A549 (cell line): ENCODE results near the gene ANKS4B. TPM values are rescaled to one million over a fixed set of nuclear protein-coding genes. Genes with fewer than 3 reads are reported as not detected.

Experiments
- ATAC-seq, 2 experiments: fragments of 200-7000 bp in 1 of 2; fragments of >200 bp in 1 of 2; cut with Nextera tagmentation in 1 of 2; cut with Tn5 transposase in 1 of 2; 3 replicates each; pipeline versions ENCODE4 v1.8.0 to v1.9.1; 2018 to 2020; ENCODE audit warnings: mild to moderate bottlenecking in 1 of 2, moderate library complexity in 1 of 2
- CTCF ChIA-PET: fragments of 300-600 bp; sonication (Branson Sonifier 250); formaldehyde crosslinking; extraction: SDS; loops from one replicate; lab custom pipeline; 2021; ENCODE audit warnings: antibody characterized with exemption, inconsistent platforms; lab: Yijun Ruan, JAX
- POLR2A ChIA-PET: fragments of 350-600 bp; formaldehyde crosslinking; extraction: SDS; loops from one replicate; lab custom pipeline; 2021; ENCODE audit warnings: antibody characterized with exemption, inconsistent platforms; lab: Yijun Ruan, JAX
- DNase-seq, 2 experiments: peaks; one replicate each; pipeline versions ENCODE4 v3.0.0 to v3.0.0-alpha.2; 2011 to 2016; ENCODE audit warnings: low read depth in 1 of 2, low spot score in 1 of 2
- FAIRE-seq: peaks from 2 replicates; lab custom pipeline; 2011; peaks lifted over from hg19 to GRCh38; lab: Jason Lieb, UNC
- H3K27ac ChIP-seq, 2 experiments: fragments of >200 bp; sonication (Bioruptor Twin); formaldehyde crosslinking; 3 replicates each; pipeline ENCODE4 v1.5.1; 2016 to 2017
- H3K4me1 ChIP-seq: fragments of >200 bp; sonication (Bioruptor Twin); formaldehyde crosslinking; 3 replicates; pipeline ENCODE4 v1.6.1; 2016
- H3K4me2 ChIP-seq: fragments of >200 bp; sonication (Bioruptor Twin); formaldehyde crosslinking; 3 replicates; pipeline ENCODE4 v1.6.1; 2016
- H3K4me3 ChIP-seq: fragments of >200 bp; sonication (Bioruptor Twin); formaldehyde crosslinking; 3 replicates; pipeline ENCODE4 v1.5.1; 2016
- H3K9me3 ChIP-seq: fragments of >200 bp; sonication (Bioruptor Twin); formaldehyde crosslinking; 3 replicates; pipeline ENCODE4 v1.6.1; 2016
- BHLHE40 ChIP-seq: IDR thresholded peaks from 2 replicates; pipeline ENCODE4 v1.6.1; 2012; ENCODE audit warnings: low read depth, low read length, inconsistent platforms
- CBX8 ChIP-seq: fragments of 200-600 bp; sonication (generic); IDR thresholded peaks from 2 replicates; pipeline ENCODE4 v1.6.1; 2016
- CHD4 ChIP-seq: fragments of 200-600 bp; sonication (generic); IDR thresholded peaks from 2 replicates; pipeline ENCODE4 v1.6.1; 2016; ENCODE audit warnings: antibody characterized with exemption, mild to moderate bottlenecking, borderline replicate concordance
- EP300 ChIP-seq, 2 experiments: fragments of >200 bp; sonication (Bioruptor Twin); formaldehyde crosslinking; IDR thresholded peaks; 2 replicates in 1 of 2; 3 replicates in 1 of 2; pipeline ENCODE4 v1.6.1; 2016 to 2017
- FOSL2 ChIP-seq, 2 experiments: fragments of 450-650 bp in 1 of 2; fragments of >200 bp in 1 of 2; sonication (Bioruptor Twin) in 1 of 2; formaldehyde crosslinking; IDR thresholded peaks; 2 replicates each; pipeline versions ENCODE4 v1.5.0 to v1.6.1; 2016 to 2020; ENCODE audit warnings: mild to moderate bottlenecking in 1 of 2, moderate library complexity in 1 of 2
- FOXS1 ChIP-seq: fragments of 250-450 bp; sonication (Bioruptor Pico); IDR thresholded peaks from 2 replicates; pipeline ENCODE4 v1.5.0; 2020; ENCODE audit warnings: mild to moderate bottlenecking, moderate library complexity
- HEYL ChIP-seq: fragments of 250-450 bp; sonication (Bioruptor Pico); IDR thresholded peaks from 2 replicates; pipeline ENCODE4 v1.8.0; 2021; ENCODE audit warnings: mild to moderate bottlenecking, moderate library complexity
- HOXB13 ChIP-seq: fragments of 250-450 bp; sonication (Bioruptor Pico); IDR thresholded peaks from 2 replicates; pipeline ENCODE4 v1.5.0; 2020; ENCODE audit warnings: low read depth, mild to moderate bottlenecking, moderate library complexity
- KDM1A ChIP-seq: fragments of 200-600 bp; sonication (generic); IDR thresholded peaks from 2 replicates; pipeline ENCODE4 v1.6.1; 2016; ENCODE audit warnings: low read depth, mild to moderate bottlenecking
- KDM5A ChIP-seq: fragments of 200-600 bp; sonication (generic); IDR thresholded peaks from 2 replicates; pipeline ENCODE4 v1.6.1; 2016; ENCODE audit warnings: antibody characterized with exemption, mild to moderate bottlenecking
- MAFK ChIP-seq: fragments of 450-650 bp; IDR thresholded peaks from 2 replicates; pipeline ENCODE4 v1.6.1; 2014; ENCODE audit not compliant: partially characterized antibody
- MAZ ChIP-seq: fragments of 150-350 bp; IDR thresholded peaks from 2 replicates; pipeline ENCODE4 v1.6.1; 2014; ENCODE audit warnings: antibody characterized with exemption, low read depth, low read length, borderline replicate concordance
- NPAS2 ChIP-seq: fragments of 250-450 bp; sonication (Bioruptor Pico); IDR thresholded peaks from 2 replicates; pipeline ENCODE4 v1.8.0; 2022; ENCODE audit warnings: mild to moderate bottlenecking, moderate library complexity, borderline replicate concordance
- POLR2A ChIP-seq: IDR thresholded peaks from 2 replicates; pipeline ENCODE4 v1.6.1; 2012; ENCODE audit warnings: mild to moderate bottlenecking, low read length
- POLR2AphosphoS2 ChIP-seq: conservative IDR thresholded peaks from 2 replicates; pipeline ENCODE4 v1.6.1; 2012; ENCODE audit warnings: low read length, improper control_type of control experiment, inconsistent platforms
- RARB ChIP-seq: fragments of 250-450 bp; sonication (Bioruptor Pico); IDR thresholded peaks from 2 replicates; pipeline ENCODE4 v1.8.0; 2021; ENCODE audit warnings: mild to moderate bottlenecking, moderate library complexity
- RCOR1 ChIP-seq: fragments of 150-350 bp; IDR thresholded peaks from 2 replicates; pipeline ENCODE4 v1.6.1; 2014; ENCODE audit warnings: antibody characterized with exemption, low read length, low read depth
- RNF2 ChIP-seq: fragments of 200-600 bp; sonication (generic); IDR thresholded peaks from 2 replicates; pipeline ENCODE4 v1.6.1; 2016; ENCODE audit warnings: low read depth, mild to moderate bottlenecking, antibody characterized with exemption, moderate library complexity, borderline replicate concordance
- TP53 ChIP-seq: fragments of 250-450 bp; sonication (Bioruptor Pico); IDR thresholded peaks from 2 replicates; pipeline ENCODE4 v1.5.0; 2021; ENCODE audit warnings: mild to moderate bottlenecking, moderate library complexity
- ZC3H11A ChIP-seq: fragments of 450-650 bp; IDR thresholded peaks from 2 replicates; pipeline ENCODE4 v1.6.1; 2014; ENCODE audit warnings: antibody characterized with exemption, mild to moderate bottlenecking
- ZFP36 ChIP-seq: fragments of 450-650 bp; IDR thresholded peaks from 2 replicates; pipeline ENCODE4 v1.6.1; 2014; ENCODE audit warnings: borderline replicate concordance; ENCODE audit not compliant: partially characterized antibody
- WGBS: methylation state at CpG from one replicate; pipeline ENCODE4 v1.1.6; 2017; ENCODE audit errors: missing lambda C conversion rate; 5-methylcytosine and 5-hydroxymethylcytosine counted together
- polyA plus RNA-seq, 4 experiments: library from polyadenylated mRNA; depleted of rRNA in 3 of 4; stranded (reverse); fragments of >200 nt; fragmentation: RNase III in 1 of 4; extraction: RNeasy Plus Mini Kit Qiagen cat#74134 plus additional on column Dnase treatment in 1 of 4; gene quantifications; 2 replicates in 3 of 4; 3 replicates in 1 of 4; pipeline ENCODE4 v1.2.3, GENCODE V29; 2011 to 2017
- TF ChIP-seq, protein P1 (sequence below): fragments of 150-350 bp; IDR thresholded peaks from 2 replicates; pipeline ENCODE4 v1.6.1; 2014; ENCODE audit warnings: low read depth, mild to moderate bottlenecking, low read length
- TF ChIP-seq, protein P2 (sequence below): IDR thresholded peaks from 2 replicates; pipeline ENCODE4 v1.6.1; 2012
- TF ChIP-seq, protein P3 (sequence below): fragments of >200 bp; sonication (Bioruptor Twin); formaldehyde crosslinking; IDR thresholded peaks from 2 replicates; pipeline ENCODE4 v1.6.1; 2016
- TF ChIP-seq, protein P4 (sequence below): fragments of 450-650 bp; IDR thresholded peaks from 2 replicates; pipeline ENCODE4 v1.6.1; 2014; ENCODE audit warnings: antibody characterized with exemption
- TF ChIP-seq, protein P5 (sequence below): fragments of >200 bp; sonication (Bioruptor Twin); formaldehyde crosslinking; IDR thresholded peaks from 3 replicates; pipeline ENCODE4 v1.5.1; 2016

Gene ANKS4B
- polyA plus RNA-seq, 2 of the 4 experiments (the other 2 are of a cell fraction), result 0.27 to 1.8 TPM

DNA sequence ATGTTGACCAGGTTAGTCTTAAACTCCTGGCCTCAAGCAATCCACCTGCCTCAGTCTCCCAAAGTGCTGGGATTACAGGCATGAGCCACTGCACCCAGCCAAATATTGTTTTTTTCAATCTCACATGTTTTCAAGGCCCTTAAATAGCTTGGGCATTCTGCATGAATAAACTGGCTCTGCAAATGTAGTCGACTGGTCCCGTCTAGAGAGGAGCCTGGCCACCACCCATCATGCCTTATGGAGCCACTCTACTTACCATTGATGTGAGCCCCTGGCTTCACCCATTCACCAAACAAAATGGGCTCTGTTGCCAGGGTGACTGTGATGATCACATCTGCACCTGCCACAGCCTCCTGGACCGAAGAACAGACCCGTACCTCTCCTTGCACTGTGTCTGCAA, 33.8 kb downstream of the ANKS4B start:
- POLR2A ChIA-PET, result no interaction called here

DNA sequence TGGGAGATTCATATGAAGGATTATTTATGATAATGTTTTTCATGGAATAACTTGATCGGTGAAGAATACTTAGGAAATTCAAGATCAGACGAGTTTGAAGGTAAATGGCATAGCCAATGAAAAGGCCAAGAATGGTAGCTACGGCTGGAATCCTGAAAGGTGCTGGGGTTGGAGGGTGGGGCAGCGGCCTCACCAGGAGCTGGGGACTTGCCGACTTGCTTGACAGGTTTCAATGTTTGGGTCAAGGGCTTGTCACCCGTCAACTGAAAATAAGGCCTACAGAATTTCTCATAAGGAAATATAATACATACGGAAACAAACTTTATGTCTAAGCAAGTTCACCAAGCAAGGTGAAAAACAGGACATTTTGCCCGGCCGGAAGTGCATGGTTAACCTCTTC, 34.7 kb downstream of the ANKS4B start:
- DNase-seq, result no peak
- ATAC-seq, result no peak
- Histone ChIP-seq H3K9me3 (no peaks in the 10 kb centered on the region), H3K4me2 (no peak overlapping the region), H3K27ac (no peak overlapping the region), H3K4me1 (peaks cover 11% of the 10 kb centered on the region), H3K4me3 (no peak overlapping the region)
- ChIA-PET POLR2A (interaction anchor here (1.1 kb wide), 1 partner anchor 32 kb away, joined by 3 read pairs; no protein-coding TSS in a partner anchor), CTCF (interaction anchor here (1.5 to 3.0 kb wide), 2 partner anchors 10 to 111 kb away, joined by 5 to 12 read pairs; partner anchors contain the start of gene CRYM)
- no peak for FAIRE-seq
- TF ChIP-seq EP300 (IDR thresholded peaks at IDR 0.05), result no peak
- no peak for TF ChIP-seq NPAS2 (CRISPR knock-in tag)
- TF ChIP-seq POLR2A, result no peak
- no peak for TF ChIP-seq CBX8
- no peak for TF ChIP-seq KDM5A
- TF ChIP-seq RCOR1, result no peak
- TF ChIP-seq, protein P1, sequence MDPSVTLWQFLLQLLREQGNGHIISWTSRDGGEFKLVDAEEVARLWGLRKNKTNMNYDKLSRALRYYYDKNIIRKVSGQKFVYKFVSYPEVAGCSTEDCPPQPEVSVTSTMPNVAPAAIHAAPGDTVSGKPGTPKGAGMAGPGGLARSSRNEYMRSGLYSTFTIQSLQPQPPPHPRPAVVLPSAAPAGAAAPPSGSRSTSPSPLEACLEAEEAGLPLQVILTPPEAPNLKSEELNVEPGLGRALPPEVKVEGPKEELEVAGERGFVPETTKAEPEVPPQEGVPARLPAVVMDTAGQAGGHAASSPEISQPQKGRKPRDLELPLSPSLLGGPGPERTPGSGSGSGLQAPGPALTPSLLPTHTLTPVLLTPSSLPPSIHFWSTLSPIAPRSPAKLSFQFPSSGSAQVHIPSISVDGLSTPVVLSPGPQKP, result no peak
- TF ChIP-seq, protein P2, sequence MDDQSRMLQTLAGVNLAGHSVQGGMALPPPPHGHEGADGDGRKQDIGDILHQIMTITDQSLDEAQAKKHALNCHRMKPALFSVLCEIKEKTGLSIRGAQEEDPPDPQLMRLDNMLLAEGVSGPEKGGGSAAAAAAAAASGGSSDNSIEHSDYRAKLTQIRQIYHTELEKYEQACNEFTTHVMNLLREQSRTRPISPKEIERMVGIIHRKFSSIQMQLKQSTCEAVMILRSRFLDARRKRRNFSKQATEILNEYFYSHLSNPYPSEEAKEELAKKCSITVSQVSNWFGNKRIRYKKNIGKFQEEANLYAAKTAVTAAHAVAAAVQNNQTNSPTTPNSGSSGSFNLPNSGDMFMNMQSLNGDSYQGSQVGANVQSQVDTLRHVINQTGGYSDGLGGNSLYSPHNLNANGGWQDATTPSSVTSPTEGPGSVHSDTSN, result no peak
- no peak for TF ChIP-seq MAFK
- 90% methylated on average over 9 of the region's 9 CpGs for WGBS

More for the DNA sequence above, 33.8 kb downstream of the ANKS4B start:
- DNase-seq (no peak), FAIRE-seq (no peak), ATAC-seq (no peak)
- H3K4me1 ChIP-seq, result peaks cover 13% of the 10 kb centered on the region
- no peaks in the 10 kb centered on the region for H3K9me3 ChIP-seq
- no peak overlapping the region for H3K27ac ChIP-seq
- H3K4me2 ChIP-seq, result no peak overlapping the region
- no peak overlapping the region for H3K4me3 ChIP-seq
- 96% methylated on average over 4 of the region's 4 CpGs for WGBS
- CTCF ChIA-PET, result interaction anchor here (4.9 kb wide), 1 partner anchor 10 kb away, joined by 54 read pairs; the partner anchor contains the start of gene CRYM
- TF ChIP-seq MAZ (no peak), CHD4 (no peak), FOXS1 (CRISPR knock-in tag) (no peak), TP53 (CRISPR knock-in tag) (no peak), KDM5A (no peak), BHLHE40 (no peak), NPAS2 (CRISPR knock-in tag) (no peak), HEYL (CRISPR knock-in tag) (no peak), ZFP36 (no peak), POLR2AphosphoS2 (no peak), RARB (CRISPR knock-in tag) (no peak), HOXB13 (no peak), KDM1A (no peak), RNF2 (no peak), FOSL2 (IDR thresholded peaks at IDR 0.05) (no peak), FOSL2 (CRISPR knock-in tag; IDR thresholded peaks at IDR 0.05) (no peak), RCOR1 (no peak), ZC3H11A (no peak)
- TF ChIP-seq, protein P3, sequence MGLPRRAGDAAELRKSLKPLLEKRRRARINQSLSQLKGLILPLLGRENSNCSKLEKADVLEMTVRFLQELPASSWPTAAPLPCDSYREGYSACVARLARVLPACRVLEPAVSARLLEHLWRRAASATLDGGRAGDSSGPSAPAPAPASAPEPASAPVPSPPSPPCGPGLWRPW, result no peak
- TF ChIP-seq, protein P4, sequence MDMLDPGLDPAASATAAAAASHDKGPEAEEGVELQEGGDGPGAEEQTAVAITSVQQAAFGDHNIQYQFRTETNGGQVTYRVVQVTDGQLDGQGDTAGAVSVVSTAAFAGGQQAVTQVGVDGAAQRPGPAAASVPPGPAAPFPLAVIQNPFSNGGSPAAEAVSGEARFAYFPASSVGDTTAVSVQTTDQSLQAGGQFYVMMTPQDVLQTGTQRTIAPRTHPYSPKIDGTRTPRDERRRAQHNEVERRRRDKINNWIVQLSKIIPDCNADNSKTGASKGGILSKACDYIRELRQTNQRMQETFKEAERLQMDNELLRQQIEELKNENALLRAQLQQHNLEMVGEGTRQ, result no peak
- TF ChIP-seq, protein P5, sequence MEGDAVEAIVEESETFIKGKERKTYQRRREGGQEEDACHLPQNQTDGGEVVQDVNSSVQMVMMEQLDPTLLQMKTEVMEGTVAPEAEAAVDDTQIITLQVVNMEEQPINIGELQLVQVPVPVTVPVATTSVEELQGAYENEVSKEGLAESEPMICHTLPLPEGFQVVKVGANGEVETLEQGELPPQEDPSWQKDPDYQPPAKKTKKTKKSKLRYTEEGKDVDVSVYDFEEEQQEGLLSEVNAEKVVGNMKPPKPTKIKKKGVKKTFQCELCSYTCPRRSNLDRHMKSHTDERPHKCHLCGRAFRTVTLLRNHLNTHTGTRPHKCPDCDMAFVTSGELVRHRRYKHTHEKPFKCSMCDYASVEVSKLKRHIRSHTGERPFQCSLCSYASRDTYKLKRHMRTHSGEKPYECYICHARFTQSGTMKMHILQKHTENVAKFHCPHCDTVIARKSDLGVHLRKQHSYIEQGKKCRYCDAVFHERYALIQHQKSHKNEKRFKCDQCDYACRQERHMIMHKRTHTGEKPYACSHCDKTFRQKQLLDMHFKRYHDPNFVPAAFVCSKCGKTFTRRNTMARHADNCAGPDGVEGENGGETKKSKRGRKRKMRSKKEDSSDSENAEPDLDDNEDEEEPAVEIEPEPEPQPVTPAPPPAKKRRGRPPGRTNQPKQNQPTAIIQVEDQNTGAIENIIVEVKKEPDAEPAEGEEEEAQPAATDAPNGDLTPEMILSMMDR, result no peak
